Testis (tissue), 2 donors: ENCODE data around the gene ACSL6.

Experiments used
- CTCF ChIP-seq, 3 experiments: fragments of 450-650 bp in 2 of 3; fragments of 200-600 bp in 1 of 3; sonication (generic) in 1 of 3; IDR thresholded peaks; one replicate each; pipeline ENCODE4 v1.5.1; 2016 to 2019; ENCODE audit warnings: antibody characterized with exemption in 3 of 3, mild to moderate bottlenecking in 2 of 3, moderate library complexity in 1 of 3
- POLR2A ChIP-seq: fragments of 450-650 bp; IDR thresholded peaks from one replicate; pipeline ENCODE4 v1.6.1; 2017; ENCODE audit warnings: antibody characterized with exemption, mild to moderate bottlenecking, moderate library complexity

GRCh38 chr5:131981516-131981915 is 29.9 kb downstream of the ACSL6 start:
- TF ChIP-seq CTCF (IDR thresholded peaks at IDR 0.05) (no peak), POLR2A (no peak)
